HG02642 (cell line): ENCODE results near the gene FKBP8.
"Not testable (repeated sequence)": the region's sequence is repeated elsewhere in the genome, so short reads cannot be mapped to it uniquely, and the experiment has no call there.

Experiments
- ATAC-seq: cut with Tn5 transposase; IDR thresholded peaks from one replicate; pipeline ENCODE4 v1.9.1; 2021; ENCODE audit warnings: mild to moderate bottlenecking; ENCODE audit not compliant: unreplicated experiment, poor library complexity

The FKBP8 gene

GRCh38 chr19:18542941-18543813 is at the start of gene FKBP8:
FKBP8 (minus strand) TSS chr19:18543573; CDS start chr19:18541970, 1,603 bp downstream.
- peak; percentile 97 for ATAC-seq

- not testable (repeated sequence) for ATAC-seq
These were observed 49.4 kb upstream of the FKBP8 start for GRCh38 chr19:18592732-18593131.

- ATAC-seq: no peak
These were observed 48.5 kb upstream of the FKBP8 start for GRCh38 chr19:18591735-18592385.

GRCh38 chr19:18590273-18591272 is 47.2 kb upstream of the FKBP8 start:
- no peak for ATAC-seq

GRCh38 chr19:18589380-18590272 is 46.3 kb upstream of the FKBP8 start:
- ATAC-seq: peak; percentile 40

GRCh38 chr19:18588611-18589379 is 45.4 kb upstream of the FKBP8 start, which contains the start of gene REX1BD:
REX1BD (plus strand) TSS chr19:18588798; CDS start chr19:18588802, 4 bp downstream.
- ATAC-seq: peak; percentile 81

GRCh38 chr19:18587962-18588610 is 44.7 kb upstream of the FKBP8 start:
- ATAC-seq: no peak

- ATAC-seq: no peak
These were observed 44.2 kb upstream of the FKBP8 start for GRCh38 chr19:18587561-18587960.

GRCh38 chr19:18586306-18586705 is 42.9 kb upstream of the FKBP8 start:
- ATAC-seq: no peak

GRCh38 chr19:18580311-18580710 is 36.9 kb upstream of the FKBP8 start:
- no peak for ATAC-seq

- no peak for ATAC-seq
These were observed 34.1 kb upstream of the FKBP8 start for GRCh38 chr19:18577365-18577914.

- ATAC-seq: no peak
These were observed 33.0 kb upstream of the FKBP8 start for GRCh38 chr19:18576383-18576782.

GRCh38 chr19:18574691-18575291 is 31.4 kb upstream of the FKBP8 start:
- no peak for ATAC-seq

GRCh38 chr19:18571564-18572344 is 28.4 kb upstream of the FKBP8 start, which contains the start of gene UBA52:
UBA52 (plus strand) TSS chr19:18571857; CDS start chr19:18573301, 1,444 bp downstream.
- ATAC-seq: peak; percentile 92

GRCh38 chr19:18568367-18568766 is 25.0 kb upstream of the FKBP8 start:
- ATAC-seq: no peak

GRCh38 chr19:18566953-18567352 is 23.6 kb upstream of the FKBP8 start:
- no peak for ATAC-seq
